Stomach (tissue), 9 donors: ENCODE data around the gene HNF4A. TPM values are rescaled to one million over a fixed set of nuclear protein-coding genes. Genes with fewer than 3 reads are reported as not detected.

Source experiments
- DNase-seq, 2 donors: peaks; one replicate each; pipeline versions ENCODE4 v3.0.0 to v3.0.0-alpha.2; 2013 to 2019
- H3K27ac ChIP-seq, 5 donors: fragments of 200-600 bp in 4 of 5; sonication (generic) in 4 of 5; one replicate each; pipeline ENCODE4 v1.5.1; 2013 to 2019; ENCODE audit warnings: mild to moderate bottlenecking in 1 of 5, moderate library complexity in 1 of 5
- H3K27me3 ChIP-seq, 3 donors: fragments of 200-600 bp; sonication (generic); one replicate each; pipeline ENCODE4 v1.5.1; 2017 to 2019; ENCODE audit warnings: mixed run types in 1 of 3
- H3K36me3 ChIP-seq, 4 donors: fragments of 200-600 bp; sonication (generic); 1 replicate in 3 of 4; 2 replicates in 1 of 4; pipeline ENCODE4 v1.5.1; 2016 to 2019
- H3K4me1 ChIP-seq, 4 donors: fragments of 200-600 bp; sonication (generic); one replicate each; pipeline ENCODE4 v1.5.1; 2016 to 2019
- H3K4me3 ChIP-seq, 4 donors: fragments of 200-600 bp; sonication (generic) in 3 of 4; one replicate each; pipeline ENCODE4 v1.5.1; 2016 to 2019; ENCODE audit warnings: mild to moderate bottlenecking in 1 of 4
- H3K9me3 ChIP-seq, 4 donors: fragments of 200-600 bp; sonication (generic); one replicate each; pipeline ENCODE4 v1.5.1; 2016 to 2019
- CTCF ChIP-seq, 7 experiments: fragments of 450-650 bp in 4 of 7; fragments of 200-600 bp in 3 of 7; sonication (generic) in 3 of 7; IDR thresholded peaks; one replicate each; pipeline ENCODE4 v1.5.1; 2016 to 2019; ENCODE audit warnings: antibody characterized with exemption in 7 of 7, control low read depth in 2 of 7, mild to moderate bottlenecking in 1 of 7
- EP300 ChIP-seq: sonication (generic); formaldehyde crosslinking; IDR thresholded peaks from one replicate; pipeline ENCODE4 v1.6.1; 2017; ENCODE audit warnings: antibody characterized with exemption
- POLR2A ChIP-seq, 4 donors: fragments of 450-650 bp; IDR thresholded peaks; one replicate each; pipeline ENCODE4 v1.6.1; 2016; ENCODE audit warnings: antibody characterized with exemption in 4 of 4, control low read depth in 2 of 4, mild to moderate bottlenecking in 1 of 4, moderate library complexity in 1 of 4
- POLR2AphosphoS5 ChIP-seq, 3 donors: sonication (generic); formaldehyde crosslinking; IDR thresholded peaks; one replicate each; pipeline ENCODE4 v1.6.1; 2016; ENCODE audit warnings: antibody characterized with exemption in 3 of 3
- WGBS, 5 donors: extraction: QIAGEN DNeasy Blood & Tissue Kit in 3 of 5; methylation state at CpG; one replicate each; pipeline versions ENCODE4 v1.1.5 to v1.1.7; 2013 to 2018; 5-methylcytosine and 5-hydroxymethylcytosine counted together
- intact Hi-C: fragments of 100-400 bp; cut with DNase I; formaldehyde crosslinking; loops from one replicate; pipeline ENCODE4 v1.15.1; 2023; ENCODE audit warnings: low total_unique reads
- polyA plus RNA-seq, 3 donors: library from polyadenylated mRNA; stranded (reverse); fragments of 200-250 nt; gene quantifications; one replicate each; pipeline ENCODE4 v1.2.3, GENCODE V29; 2013
- total RNA-seq, 5 donors: library from RNA; depleted of rRNA; stranded (reverse); fragments of >200 nt; gene quantifications; one replicate each; pipeline versions ENCODE4 v1.1.0 to v1.2.3, GENCODE V29; 2014 to 2016
- donor health status: healthy with polysubstance abuse.
- donor health status: Bipolar disorder and iron deficiency.
- donor health status: healthy.

Gene HNF4A
- total and polyA plus RNA-seq, 8 donors, result 1.3 to 64.8 (median 23.5) TPM

DNA sequence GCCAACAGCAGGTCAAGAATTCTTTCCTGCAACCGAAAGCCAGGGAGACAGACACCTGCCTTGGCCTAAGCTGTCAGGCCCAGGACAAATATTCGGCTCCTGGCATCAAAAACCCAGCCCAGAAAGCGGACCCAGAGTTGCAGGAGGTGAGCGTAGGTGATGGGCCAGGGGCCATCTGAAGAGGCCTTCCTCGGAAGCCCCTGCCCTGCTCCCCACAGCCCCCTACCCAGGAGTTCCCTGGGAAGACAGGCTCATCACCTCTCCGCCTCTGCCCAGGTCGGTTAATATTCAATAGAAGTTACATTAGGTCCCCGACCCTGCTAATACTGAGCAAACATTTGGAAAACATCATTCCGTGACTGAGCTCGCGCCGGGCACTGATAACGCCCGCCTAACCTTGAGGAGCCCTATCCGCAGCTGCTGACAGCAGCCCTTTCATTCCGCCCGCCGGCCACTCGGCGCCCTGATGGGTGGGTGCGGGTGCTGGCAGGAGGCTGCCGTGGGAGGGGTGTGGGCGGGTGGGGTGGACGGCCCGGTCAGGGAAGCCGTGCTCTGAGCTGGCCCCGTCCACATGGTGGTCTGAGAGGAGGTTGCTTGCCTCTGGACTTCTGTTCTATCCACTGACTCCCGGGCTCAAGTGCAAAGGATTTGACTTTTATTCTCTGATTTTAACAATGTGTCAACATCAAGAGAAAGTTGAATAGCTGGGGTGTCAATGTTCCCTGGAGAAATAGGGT lies 55.7 kb downstream of the HNF4A start:
- DNase-seq, result peak; percentile 59 to 84

GRCh38 chr20:44411757-44412401 lies 56.4 kb downstream of the HNF4A start:
- peaks cover 0 to 33% (median 24%) of the 10 kb centered on the region in 4 donors for H3K36me3 ChIP-seq
- intact Hi-C loops, result no loop called here
- no peaks in the 10 kb centered on the region for H3K9me3 ChIP-seq
- DNase-seq, result no peak
- H3K27ac ChIP-seq, result no peak overlapping the region
- H3K27me3 ChIP-seq, result peaks cover 0 to 27% (median 0%) of the 10 kb centered on the region in 3 donors
- 78 to 91% (median 84%) methylated on average over 10 of the region's 10 CpGs for WGBS, 5 donors
- TF ChIP-seq EP300 (no peak), CTCF (IDR thresholded peaks at IDR 0.05) (no peak), POLR2A (IDR thresholded peaks at IDR 0.05) (no peak), POLR2AphosphoS5 (IDR thresholded peaks at IDR 0.05) (no peak)
- no peak overlapping the region for H3K4me3 ChIP-seq
- peaks cover 6 to 27% (median 12%) of the 10 kb centered on the region in 4 donors for H3K4me1 ChIP-seq

More for the DNA sequence above, 55.7 kb downstream of the HNF4A start:
- TF ChIP-seq EP300, result no peak
- no peak for TF ChIP-seq POLR2AphosphoS5 (IDR thresholded peaks at IDR 0.05)
- TF ChIP-seq POLR2A (IDR thresholded peaks at IDR 0.05), result no peak
- TF ChIP-seq CTCF (IDR thresholded peaks at IDR 0.05), result no peak
- WGBS, 5 donors, result 30 to 71% (median 40%) methylated on average over 19 to 28 of the region's 28 CpGs
- peaks cover 7 to 34% (median 17%) of the 10 kb centered on the region in 4 donors for H3K4me1 ChIP-seq
- H3K27ac ChIP-seq, result peak overlapping the region in 3 of 5 donors; percentile 13 to 24 (median 15)
- intact Hi-C loops, result no loop called here
- peaks cover 0 to 27% (median 0%) of the 10 kb centered on the region in 3 donors for H3K27me3 ChIP-seq
- peaks cover 0 to 30% (median 23%) of the 10 kb centered on the region in 4 donors for H3K36me3 ChIP-seq
- no peaks in the 10 kb centered on the region for H3K9me3 ChIP-seq
- no peak overlapping the region for H3K4me3 ChIP-seq

DNA sequence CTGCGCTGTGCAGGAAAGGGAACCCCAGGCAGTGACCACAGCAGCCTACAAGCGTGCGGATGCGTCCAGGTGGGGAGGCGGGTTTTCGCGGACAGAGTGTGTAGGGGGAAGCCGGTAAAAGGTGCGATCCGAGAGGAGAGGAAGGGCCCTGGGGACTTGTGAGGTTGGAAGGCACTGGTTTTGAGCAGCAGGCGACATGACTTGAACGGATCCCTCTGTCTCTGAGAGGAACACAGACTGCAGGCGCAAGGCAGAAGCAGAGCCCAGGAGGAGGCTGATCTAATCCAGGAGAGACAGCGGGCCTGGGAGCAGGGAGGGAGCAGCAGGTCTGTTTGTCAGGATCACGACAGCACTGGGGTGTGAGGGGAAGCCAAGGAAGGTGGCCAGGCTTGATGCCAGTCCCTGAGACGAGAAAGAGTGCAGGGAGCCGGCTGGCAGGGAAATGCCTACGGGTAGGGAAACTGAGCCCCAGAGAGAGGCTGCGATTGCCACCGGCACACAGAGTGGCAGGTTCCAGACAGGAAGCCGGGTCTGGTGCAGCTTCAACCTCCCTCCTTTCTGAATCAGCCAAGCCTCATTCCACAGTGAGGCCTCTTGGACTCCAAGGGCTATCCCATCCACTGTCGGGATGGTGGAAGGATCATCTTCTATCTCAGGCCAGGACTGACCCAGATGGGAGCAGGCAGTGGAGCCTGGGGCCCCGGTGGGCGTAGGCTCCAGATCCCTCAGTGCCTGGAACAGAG lies 57.1 kb downstream of the HNF4A start:
- DNase-seq, result no peak

More for the DNA sequence above, 57.1 kb downstream of the HNF4A start:
- Histone ChIP-seq H3K27ac (no peak overlapping the region), H3K9me3 (no peaks in the 10 kb centered on the region), H3K4me3 (no peak overlapping the region), H3K4me1 (peaks cover 4 to 22% (median 10%) of the 10 kb centered on the region in 4 donors), H3K36me3 (peaks cover 0 to 39% (median 26%) of the 10 kb centered on the region in 4 donors), H3K27me3 (peaks cover 0 to 27% (median 0%) of the 10 kb centered on the region in 3 donors)
- intact Hi-C loops, result no loop called here
- no peak for TF ChIP-seq EP300
- peak in 1 of 7 experiments; percentile 8 for TF ChIP-seq CTCF (IDR thresholded peaks at IDR 0.05)
- no peak for TF ChIP-seq POLR2AphosphoS5 (IDR thresholded peaks at IDR 0.05)
- TF ChIP-seq POLR2A (IDR thresholded peaks at IDR 0.05), result no peak
- 60 to 83% (median 76%) methylated on average over 24 of the region's 24 CpGs for WGBS, 5 donors
